ENCODE measurements around the gene PNRC1. TPM values are rescaled to one million over a fixed set of nuclear protein-coding genes. Genes with fewer than 3 reads are reported as not detected.

PNRC1 gene
- total RNA-seq, 3 donors from 2014 or later: 221 to 290 (median 230) TPM

DNA sequence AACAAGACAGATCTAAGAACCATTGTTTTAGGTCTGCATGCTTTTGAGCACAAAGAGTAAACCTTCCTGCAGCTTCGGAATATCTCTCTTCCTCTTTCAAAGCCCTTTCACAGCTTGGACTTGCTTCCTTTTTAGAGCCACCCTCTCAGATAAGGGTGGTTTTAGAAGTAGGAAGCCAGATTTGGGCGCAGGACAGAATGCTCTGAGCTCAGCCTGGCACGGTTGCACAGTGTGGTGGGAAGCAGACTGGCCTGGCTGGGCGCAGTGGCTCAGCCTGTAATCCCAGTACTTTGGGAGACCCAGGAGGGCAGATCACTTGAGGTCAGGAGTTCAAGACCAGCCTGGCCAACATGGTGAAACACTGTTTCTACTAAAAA lies 35.6 kb upstream of the PNRC1 start:
- intact Hi-C loops (cut with DNase I; ENCODE audit: low total_unique reads): loop anchor here (5.0 kb wide), 1 partner anchor 1643 kb away; no protein-coding TSS in a partner anchor
- TF ChIP-seq POLR2AphosphoS5 (IDR thresholded peaks at IDR 0.05) (no peak), POLR2A (IDR thresholded peaks at IDR 0.05) (no peak)
- TF ChIP-seq, protein P1, sequence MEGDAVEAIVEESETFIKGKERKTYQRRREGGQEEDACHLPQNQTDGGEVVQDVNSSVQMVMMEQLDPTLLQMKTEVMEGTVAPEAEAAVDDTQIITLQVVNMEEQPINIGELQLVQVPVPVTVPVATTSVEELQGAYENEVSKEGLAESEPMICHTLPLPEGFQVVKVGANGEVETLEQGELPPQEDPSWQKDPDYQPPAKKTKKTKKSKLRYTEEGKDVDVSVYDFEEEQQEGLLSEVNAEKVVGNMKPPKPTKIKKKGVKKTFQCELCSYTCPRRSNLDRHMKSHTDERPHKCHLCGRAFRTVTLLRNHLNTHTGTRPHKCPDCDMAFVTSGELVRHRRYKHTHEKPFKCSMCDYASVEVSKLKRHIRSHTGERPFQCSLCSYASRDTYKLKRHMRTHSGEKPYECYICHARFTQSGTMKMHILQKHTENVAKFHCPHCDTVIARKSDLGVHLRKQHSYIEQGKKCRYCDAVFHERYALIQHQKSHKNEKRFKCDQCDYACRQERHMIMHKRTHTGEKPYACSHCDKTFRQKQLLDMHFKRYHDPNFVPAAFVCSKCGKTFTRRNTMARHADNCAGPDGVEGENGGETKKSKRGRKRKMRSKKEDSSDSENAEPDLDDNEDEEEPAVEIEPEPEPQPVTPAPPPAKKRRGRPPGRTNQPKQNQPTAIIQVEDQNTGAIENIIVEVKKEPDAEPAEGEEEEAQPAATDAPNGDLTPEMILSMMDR (IDR thresholded peaks at IDR 0.05): no peak
- peaks cover 0 to under 1% of the 10 kb centered on the region in 2 donors for H3K4me1 ChIP-seq
- no peaks in the 10 kb centered on the region for H3K9me3 ChIP-seq
- H3K4me3 ChIP-seq: no peak overlapping the region
- H3K36me3 ChIP-seq: no peaks in the 10 kb centered on the region
- no peak overlapping the region for H3K27ac ChIP-seq
- H3K27me3 ChIP-seq: no peaks in the 10 kb centered on the region
- DNase-seq (ENCODE audit: low spot score in 2 of 2): no peak

DNA sequence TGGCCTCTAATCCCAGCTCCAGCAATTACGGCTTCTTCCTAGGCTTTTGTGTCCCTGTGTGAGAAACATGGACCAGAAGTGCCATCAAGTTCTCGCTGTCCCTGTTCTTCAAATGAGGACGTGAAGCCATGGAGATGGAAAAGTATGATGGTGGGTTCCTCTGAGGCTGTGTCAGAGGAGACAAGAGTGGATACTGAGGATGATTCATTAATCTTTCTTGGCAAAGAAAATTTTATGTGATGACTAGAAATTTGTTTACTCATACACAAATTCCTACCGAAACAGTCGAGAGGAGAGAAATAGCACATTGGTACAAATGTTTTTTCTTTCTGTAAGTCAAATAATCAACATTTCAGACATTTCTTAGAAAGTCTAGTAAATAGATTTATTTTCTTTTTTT lies 35.0 kb upstream of the PNRC1 start:
- intact Hi-C loops (cut with DNase I; ENCODE audit: low total_unique reads): loop anchor here (5.0 kb wide), 1 partner anchor 1643 kb away; no protein-coding TSS in a partner anchor
- no peaks in the 10 kb centered on the region for H3K36me3 ChIP-seq
- H3K9me3 ChIP-seq: no peaks in the 10 kb centered on the region
- DNase-seq (ENCODE audit: low spot score in 2 of 2): no peak
- H3K4me3 ChIP-seq: no peak overlapping the region
- no peaks in the 10 kb centered on the region for H3K27me3 ChIP-seq
- no peak overlapping the region for H3K27ac ChIP-seq
- TF ChIP-seq, protein P1 (IDR thresholded peaks at IDR 0.05): no peak
- TF ChIP-seq POLR2A (IDR thresholded peaks at IDR 0.05) (no peak), POLR2AphosphoS5 (IDR thresholded peaks at IDR 0.05) (no peak)
- peaks cover 0 to 6% of the 10 kb centered on the region in 2 donors for H3K4me1 ChIP-seq

DNA sequence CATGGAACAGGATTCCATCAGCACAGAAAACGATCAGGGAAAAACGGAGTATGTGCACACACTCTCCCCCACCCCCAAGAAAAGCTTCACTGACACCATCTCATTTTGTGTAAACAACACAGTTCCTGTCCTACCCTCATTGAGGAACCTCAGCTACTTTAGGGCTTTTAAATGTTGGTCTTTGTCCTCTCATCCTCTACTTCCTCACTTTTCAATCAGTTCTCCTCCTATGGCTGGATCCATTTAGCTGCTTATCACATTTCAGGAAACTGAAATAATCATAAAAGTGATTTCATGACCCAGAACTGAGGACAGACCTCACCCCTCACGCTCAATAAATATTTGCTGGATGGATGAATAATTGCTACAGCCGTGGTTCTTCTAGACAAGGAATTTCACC lies 33.1 kb upstream of the PNRC1 start:
- Histone ChIP-seq H3K36me3 (no peaks in the 10 kb centered on the region), H3K27me3 (no peaks in the 10 kb centered on the region), H3K27ac (no peak overlapping the region), H3K9me3 (no peaks in the 10 kb centered on the region), H3K4me3 (no peak overlapping the region), H3K4me1 (peaks cover 0 to 10% of the 10 kb centered on the region in 2 donors)
- DNase-seq (ENCODE audit: low spot score in 2 of 2): no peak
- TF ChIP-seq, protein P1 (IDR thresholded peaks at IDR 0.05): no peak
- no peak for TF ChIP-seq POLR2A (IDR thresholded peaks at IDR 0.05)
- TF ChIP-seq POLR2AphosphoS5 (IDR thresholded peaks at IDR 0.05): no peak
- intact Hi-C loops (cut with DNase I; ENCODE audit: low total_unique reads): loop anchor here (5.0 kb wide), 1 partner anchor 1645 kb away; no protein-coding TSS in a partner anchor

DNA sequence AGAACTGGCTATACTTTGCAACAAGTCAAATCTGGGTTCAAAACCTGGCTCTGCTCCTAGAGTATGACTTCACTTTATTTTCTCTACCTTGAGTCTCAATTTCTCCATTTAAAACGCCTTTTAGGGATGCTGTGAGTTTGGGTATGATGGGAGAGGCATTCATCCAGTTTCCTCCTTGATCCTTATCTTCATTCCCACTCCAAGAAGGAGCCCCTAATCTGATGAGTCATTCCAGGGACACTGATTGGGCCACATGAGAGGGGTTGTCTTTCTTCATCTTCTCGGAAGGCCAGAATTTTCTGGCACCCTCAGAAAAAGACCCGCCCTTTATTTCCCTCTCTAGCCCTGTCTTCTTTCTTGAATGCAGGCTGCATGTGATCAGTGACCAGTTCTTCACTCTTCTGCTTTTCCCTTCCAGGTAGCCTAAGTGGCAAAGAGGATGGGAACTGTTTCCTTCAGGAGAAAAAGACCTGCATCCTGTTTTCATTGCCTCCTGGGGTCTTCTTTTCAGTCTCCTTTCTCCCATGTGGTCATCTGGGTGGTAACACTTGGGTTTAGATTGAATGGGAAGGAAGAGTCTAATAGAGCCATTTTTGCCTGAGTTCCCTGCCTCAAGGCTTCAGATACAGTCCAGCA lies 32.1 kb upstream of the PNRC1 start:
- Histone ChIP-seq H3K4me3 (no peak overlapping the region), H3K9me3 (no peaks in the 10 kb centered on the region), H3K4me1 (peaks cover 0 to 10% of the 10 kb centered on the region in 2 donors), H3K27me3 (no peaks in the 10 kb centered on the region), H3K27ac (peak overlapping the region in 1 of 2 donors; percentile 5), H3K36me3 (no peaks in the 10 kb centered on the region)
- intact Hi-C loops (cut with DNase I; ENCODE audit: low total_unique reads): loop anchor here (5.0 kb wide), 1 partner anchor 1646 kb away; no protein-coding TSS in a partner anchor
- TF ChIP-seq POLR2A (IDR thresholded peaks at IDR 0.05): no peak
- TF ChIP-seq, protein P1 (IDR thresholded peaks at IDR 0.05): no peak
- no peak for TF ChIP-seq POLR2AphosphoS5 (IDR thresholded peaks at IDR 0.05)
- no peak for DNase-seq (ENCODE audit: low spot score in 2 of 2)

DNA sequence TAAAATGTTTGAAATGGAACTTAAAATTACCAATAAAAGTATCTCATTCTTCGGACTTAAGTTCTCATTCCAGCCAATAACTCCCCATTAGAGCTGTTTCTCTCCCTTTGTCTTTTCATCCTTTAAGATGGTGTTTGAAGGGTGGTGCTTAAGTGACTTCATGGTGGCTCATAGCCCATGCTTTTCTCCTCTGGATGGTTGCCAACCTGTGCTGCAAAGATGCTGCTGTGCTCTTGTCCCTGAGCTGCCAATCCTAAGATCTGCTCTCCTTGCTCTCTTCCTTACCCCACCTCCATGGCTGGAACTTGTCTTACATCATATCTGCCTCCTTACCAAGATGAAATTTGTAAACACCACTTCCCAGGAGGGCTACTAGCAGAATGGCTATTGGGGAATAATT lies 31.6 kb upstream of the PNRC1 start:
- no peaks in the 10 kb centered on the region for H3K36me3 ChIP-seq
- no peaks in the 10 kb centered on the region for H3K27me3 ChIP-seq
- DNase-seq (ENCODE audit: low spot score in 2 of 2): no peak
- intact Hi-C loops (cut with DNase I; ENCODE audit: low total_unique reads): loop anchor here (5.0 kb wide), 1 partner anchor 1647 kb away; no protein-coding TSS in a partner anchor
- no peak for TF ChIP-seq POLR2AphosphoS5 (IDR thresholded peaks at IDR 0.05)
- no peak for TF ChIP-seq POLR2A (IDR thresholded peaks at IDR 0.05)
- TF ChIP-seq, protein P1 (IDR thresholded peaks at IDR 0.05): no peak
- no peaks in the 10 kb centered on the region for H3K9me3 ChIP-seq
- no peak overlapping the region for H3K4me3 ChIP-seq
- peaks cover 0 to 10% of the 10 kb centered on the region in 2 donors for H3K4me1 ChIP-seq
- H3K27ac ChIP-seq: peak overlapping the region in 1 of 2 donors; percentile 5

Data from breast epithelium (tissue), 4 donors.